Measurements from ENCODE around the gene BTNL9.
"Not testable (repeated sequence)": the region's sequence is repeated elsewhere in the genome, so short reads cannot be mapped to it uniquely, and the experiment has no call there.

BTNL9 gene

DNA sequence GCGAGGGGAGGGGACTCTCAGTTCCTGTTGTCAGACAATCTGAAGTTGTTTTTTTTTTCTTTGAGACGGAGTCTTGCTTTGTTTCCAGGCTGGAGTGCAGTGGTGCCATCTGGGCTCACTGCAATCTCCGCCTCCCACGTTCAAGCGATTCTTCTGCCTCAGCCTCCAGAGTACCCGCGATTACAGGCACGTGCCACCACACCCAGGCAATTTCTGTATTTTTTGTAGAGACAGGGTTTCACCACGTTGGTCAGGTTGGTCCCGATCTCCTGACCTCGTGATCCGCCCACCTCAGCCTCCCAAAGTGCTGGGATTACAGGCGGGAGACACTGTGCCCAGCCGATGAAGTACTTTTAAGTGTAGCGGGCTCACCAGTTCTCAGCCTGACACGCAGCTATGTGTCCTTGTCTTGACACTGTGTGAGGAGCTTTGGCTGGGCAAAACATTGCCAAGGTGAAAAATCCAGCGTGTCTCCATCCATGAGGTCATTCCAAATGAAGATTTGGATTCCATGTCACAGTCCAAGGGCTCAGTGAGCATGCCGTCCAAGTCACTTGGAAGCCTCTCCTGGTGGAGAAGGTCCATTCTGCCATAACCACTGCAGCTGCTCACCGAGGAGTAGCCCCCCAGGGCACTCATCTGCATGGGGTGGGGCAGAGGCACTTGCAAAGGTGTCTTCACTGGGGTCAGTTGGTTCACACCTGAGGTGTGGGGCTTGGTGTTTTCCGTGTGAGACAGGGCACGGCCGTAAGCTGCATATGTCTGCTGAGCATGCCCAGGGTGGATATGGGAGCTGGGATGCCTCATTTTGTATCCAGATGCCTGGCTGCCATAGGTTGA, 58.9 kb downstream of the BTNL9 start:
- no peak for DNase-seq (ENCODE audit: low read depth in 2 of 2, low spot score in 1 of 2)

DNA sequence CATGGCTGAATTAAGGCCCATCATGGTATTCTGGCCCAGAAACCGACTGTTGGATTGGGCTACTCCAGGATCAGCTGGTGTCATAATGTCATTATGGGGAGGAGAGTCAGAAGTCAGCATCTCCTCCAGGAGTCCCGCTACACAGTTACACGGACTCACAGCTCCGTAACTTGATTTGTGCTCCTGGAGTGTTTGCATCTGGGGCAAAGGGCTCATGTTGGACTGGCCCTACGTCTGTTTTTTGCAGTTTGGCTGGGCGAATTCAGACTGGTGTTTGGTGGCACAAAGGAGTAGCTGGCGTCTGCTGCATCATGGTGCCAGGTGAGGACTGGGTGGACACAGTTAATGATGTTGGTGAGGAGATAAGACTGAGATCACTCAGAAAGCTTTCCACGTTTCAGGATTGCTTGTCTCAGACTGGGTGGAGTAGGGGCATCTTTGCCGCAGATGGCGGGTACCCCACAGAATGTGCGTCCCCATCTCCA, 59.6 kb downstream of the BTNL9 start:
- DNase-seq (ENCODE audit: low read depth in 2 of 2, low spot score in 1 of 2): no peak

GRCh38 chr5:181100121-181100875, 60.2 kb downstream of the BTNL9 start:
- DNase-seq (ENCODE audit: low read depth in 2 of 2, low spot score in 1 of 2): no peak

DNA sequence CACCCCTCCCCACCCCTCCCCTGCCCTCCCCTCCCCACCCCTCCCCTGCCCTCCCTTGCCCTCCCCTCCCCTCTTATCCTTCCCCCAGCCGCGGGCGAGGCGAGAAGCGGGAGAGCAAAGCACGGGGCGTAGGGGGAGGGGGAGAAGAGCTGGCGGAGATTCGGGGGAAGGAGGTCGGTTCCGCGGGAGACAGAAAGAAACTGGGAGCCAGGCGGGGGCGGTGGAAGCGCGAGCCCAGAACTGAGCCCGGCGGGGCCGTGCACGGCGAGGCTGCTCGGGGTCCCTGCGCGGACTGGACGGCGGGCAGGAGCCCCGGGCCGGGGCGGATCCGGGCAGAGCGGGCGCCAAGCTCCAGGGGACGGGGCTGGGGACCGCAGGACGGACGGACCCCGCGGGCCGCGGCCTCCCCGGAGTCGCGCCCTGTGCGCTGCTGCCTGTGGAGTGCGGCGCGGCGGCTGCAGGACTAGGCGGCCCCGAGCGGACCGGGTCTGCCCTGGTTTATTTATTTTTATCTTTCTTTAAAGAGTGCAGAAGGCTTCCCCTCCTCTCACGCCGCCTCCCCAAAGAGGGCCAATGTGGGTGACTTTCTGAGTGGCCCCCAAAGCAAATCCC, 61.1 kb downstream of the BTNL9 start:
- not testable (repeated sequence) for DNase-seq (ENCODE audit: low read depth in 2 of 2, low spot score in 1 of 2)

- not testable (repeated sequence) for DNase-seq (ENCODE audit: low read depth in 2 of 2, low spot score in 1 of 2)
Observed at GRCh38 chr5:181101930-181102674, 62.0 kb downstream of the BTNL9 start.

DNA sequence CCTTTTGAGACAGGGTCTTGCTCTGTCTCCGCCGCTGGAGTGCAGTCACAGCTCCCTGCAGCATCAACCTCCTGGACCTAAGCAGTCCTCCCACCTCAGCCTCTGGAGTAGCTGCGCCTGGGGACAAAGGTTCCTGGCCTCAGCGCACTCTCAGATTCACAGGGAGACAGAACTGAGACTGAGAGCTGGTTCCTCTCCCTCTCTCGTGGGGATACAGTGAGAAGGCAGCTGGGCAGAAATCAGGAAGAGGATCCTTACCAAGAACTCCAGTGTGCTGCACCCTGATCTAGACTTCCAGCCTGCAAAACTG, 64.1 kb downstream of the BTNL9 start:
- not testable (repeated sequence) for DNase-seq (ENCODE audit: low read depth in 2 of 2, low spot score in 1 of 2)

- not testable (repeated sequence) for DNase-seq (ENCODE audit: low read depth in 2 of 2, low spot score in 1 of 2)
Observed at GRCh38 chr5:181104606-181105390, 64.7 kb downstream of the BTNL9 start.

- DNase-seq (ENCODE audit: low read depth in 2 of 2, low spot score in 1 of 2): no peak
Observed at GRCh38 chr5:181105391-181106025, 65.4 kb downstream of the BTNL9 start.

DNA sequence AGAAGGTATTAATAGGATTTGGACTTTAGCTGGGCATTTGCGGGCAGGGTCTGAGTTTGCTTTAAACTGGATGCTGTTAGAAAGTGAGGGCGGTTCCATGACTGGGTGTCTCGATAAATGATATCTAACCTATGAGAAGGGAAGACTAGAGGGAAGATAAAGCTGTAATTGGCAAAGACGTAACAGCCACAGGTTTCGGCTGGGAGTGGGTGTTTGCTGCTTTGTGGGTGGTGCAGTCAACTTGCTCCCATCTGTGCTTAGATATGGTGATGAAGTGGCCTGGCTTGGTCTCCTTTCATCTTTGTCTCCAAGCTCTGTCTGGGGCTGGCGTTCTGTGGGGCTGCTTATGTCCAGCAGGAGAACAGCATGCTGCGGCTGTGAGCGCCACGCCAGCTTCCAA, 67.6 kb downstream of the BTNL9 start:
- DNase-seq (ENCODE audit: low read depth in 2 of 2, low spot score in 1 of 2): no peak

DNA sequence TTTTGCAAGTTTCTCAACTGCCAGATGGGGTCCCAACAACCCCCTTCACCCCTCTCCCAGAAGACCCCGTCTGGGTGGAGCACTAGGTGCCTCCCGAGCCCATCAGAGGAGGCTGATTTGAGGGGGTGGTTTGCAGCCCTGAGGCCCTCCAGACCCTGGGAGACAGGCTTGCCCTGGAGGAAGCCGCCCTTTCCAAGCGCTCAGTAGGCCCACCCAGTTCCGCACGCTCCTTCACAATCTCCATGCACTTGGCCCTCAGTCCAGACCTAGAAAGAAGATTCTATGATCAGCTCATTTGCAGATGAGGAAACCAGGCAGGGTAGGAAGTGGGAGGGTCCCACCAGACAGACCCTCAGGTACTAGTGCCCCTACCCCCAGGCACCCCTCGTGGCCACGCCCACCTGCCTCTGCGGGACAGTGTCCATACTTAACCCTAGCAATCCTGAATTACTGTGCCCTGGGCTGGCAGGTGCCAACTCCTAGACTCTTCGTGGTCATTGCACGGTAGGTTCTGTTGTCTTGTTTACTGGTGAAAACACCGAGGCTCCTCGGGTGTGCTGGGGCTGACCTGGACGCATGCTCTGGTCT, 68.6 kb downstream of the BTNL9 start:
- DNase-seq (ENCODE audit: low read depth in 2 of 2, low spot score in 1 of 2): no peak

DNA sequence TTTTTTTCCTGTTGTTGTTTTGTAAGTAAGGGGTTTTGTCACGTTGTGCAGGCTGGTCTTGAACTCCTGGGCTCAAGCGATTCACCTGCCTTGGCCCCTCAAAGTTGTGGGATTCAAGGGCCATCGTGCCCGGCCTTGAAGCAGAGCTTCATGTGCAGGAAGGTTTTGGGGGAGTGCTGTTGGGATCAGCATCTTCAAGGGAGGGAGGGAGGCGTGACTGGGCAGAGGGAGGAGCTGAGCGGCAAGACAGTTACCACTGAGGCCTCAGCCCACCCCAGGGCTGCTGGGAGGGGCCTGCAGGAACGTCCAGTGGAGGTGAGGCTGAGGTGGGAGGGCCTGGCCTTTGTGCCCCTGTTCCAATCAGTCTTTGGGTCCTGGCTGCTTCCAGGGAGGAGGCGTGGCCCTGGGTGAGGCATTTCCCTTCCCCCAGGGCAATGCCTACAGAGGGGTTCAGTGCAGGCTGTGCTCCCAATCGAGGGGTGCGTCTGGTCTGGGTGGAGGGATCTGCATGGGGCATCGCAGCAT, 69.5 kb downstream of the BTNL9 start:
- no peak for DNase-seq (ENCODE audit: low read depth in 2 of 2, low spot score in 1 of 2)

DNA sequence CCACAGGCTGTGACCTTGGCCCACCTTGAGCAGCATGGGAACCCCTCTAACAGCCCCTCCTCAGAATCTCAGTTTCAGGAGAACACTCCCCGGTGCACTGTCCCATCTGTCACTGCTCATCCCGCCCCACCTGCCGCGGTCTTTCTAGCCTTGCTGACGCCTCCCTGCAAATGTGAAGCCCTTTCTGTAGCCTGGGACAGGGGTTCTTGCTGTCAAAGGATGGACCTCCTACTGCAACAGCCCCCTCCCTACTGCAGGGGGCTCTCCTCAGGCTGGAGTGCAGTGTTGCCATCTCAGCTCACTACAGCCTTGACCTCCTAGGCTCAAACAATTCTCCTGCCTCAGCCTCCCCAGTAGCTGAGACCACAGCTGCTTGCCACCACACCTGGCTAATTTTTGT, 70.9 kb downstream of the BTNL9 start:
- no peak for DNase-seq (ENCODE audit: low read depth in 2 of 2, low spot score in 1 of 2)

Measured in stimulated activated CD8-positive, alpha-beta memory T cell treated with anti-CD3 and anti-CD28 coated beads, Interleukin-4, amount 100 ng/mL, for 1 hour (primary cell).